HT-29 (cell line): Measurements from ENCODE around the gene PRKCA. TPM values are rescaled to one million over a fixed set of nuclear protein-coding genes. Genes with fewer than 3 reads are reported as not detected.
"Not testable (repeated sequence)": the region's sequence is repeated elsewhere in the genome, so short reads cannot be mapped to it uniquely, and the experiment has no call there.

Source experiments
- DNase-seq: peaks from one replicate; pipeline ENCODE4 v3.0.0-alpha.2; 2015; ENCODE audit warnings: low spot score
- total RNA-seq: library from RNA; depleted of rRNA; stranded (reverse); fragments of >200 nt; shearing (Covaris generic); gene quantifications from 2 replicates; pipeline ENCODE4 v1.2.3, GENCODE V29; 2014

Gene PRKCA
- total RNA-seq, 1 experiment from 2014 or later, result 7.1 TPM

- DNase-seq, result not testable (repeated sequence)
Measured at GRCh38 chr17:66350576-66350975, 48.2 kb downstream of the PRKCA start.

- peak; percentile 77 for DNase-seq
Measured at GRCh38 chr17:66351033-66351432, 48.6 kb downstream of the PRKCA start.

- peak; percentile 33 for DNase-seq
Measured at GRCh38 chr17:66351701-66352100, 49.3 kb downstream of the PRKCA start.

- DNase-seq, result no peak
Measured at GRCh38 chr17:66353937-66354401, 51.6 kb downstream of the PRKCA start.

- no peak for DNase-seq
Measured at GRCh38 chr17:66354472-66354871, 52.1 kb downstream of the PRKCA start.

GRCh38 chr17:66354981-66355380 lies 52.6 kb downstream of the PRKCA start:
- DNase-seq, result no peak

- no peak for DNase-seq
Measured at GRCh38 chr17:66355510-66355909, 53.1 kb downstream of the PRKCA start.

GRCh38 chr17:66357037-66357436 lies 54.6 kb downstream of the PRKCA start:
- no peak for DNase-seq

GRCh38 chr17:66359351-66359750 lies 56.9 kb downstream of the PRKCA start:
- DNase-seq, result no peak

- not testable (repeated sequence) for DNase-seq
Measured at GRCh38 chr17:66360961-66361565, 58.6 kb downstream of the PRKCA start.

- no peak for DNase-seq
Measured at GRCh38 chr17:66364508-66364907, 62.1 kb downstream of the PRKCA start.

GRCh38 chr17:66364990-66365490 lies 62.6 kb downstream of the PRKCA start:
- DNase-seq, result no peak

- no peak for DNase-seq
Measured at GRCh38 chr17:66365903-66366302, 63.5 kb downstream of the PRKCA start.

- no peak for DNase-seq
Measured at GRCh38 chr17:66367107-66367506, 64.7 kb downstream of the PRKCA start.

GRCh38 chr17:66369830-66370229 lies 67.4 kb downstream of the PRKCA start:
- peak; percentile 56 for DNase-seq

GRCh38 chr17:66371561-66371960 lies 69.1 kb downstream of the PRKCA start:
- DNase-seq, result no peak

- no peak for DNase-seq
Measured at GRCh38 chr17:66372182-66372581, 69.8 kb downstream of the PRKCA start.

- DNase-seq, result no peak
Measured at GRCh38 chr17:66373079-66373478, 70.7 kb downstream of the PRKCA start.

- DNase-seq, result peak; percentile 22
Measured at GRCh38 chr17:66373944-66374817, 71.8 kb downstream of the PRKCA start.

GRCh38 chr17:66375121-66375520 lies 72.7 kb downstream of the PRKCA start:
- DNase-seq, result peak; percentile 35

GRCh38 chr17:66378296-66378695 lies 75.9 kb downstream of the PRKCA start:
- DNase-seq, result no peak

GRCh38 chr17:66379544-66379943 lies 77.1 kb downstream of the PRKCA start:
- DNase-seq, result no peak

- DNase-seq, result no peak
Measured at GRCh38 chr17:66379996-66380395, 77.6 kb downstream of the PRKCA start.
